Measurements from ENCODE around the gene SMIM24. TPM values are rescaled to one million over a fixed set of nuclear protein-coding genes. Genes with fewer than 3 reads are reported as not detected.

The SMIM24 gene
- total RNA-seq, 6 donors from 2014 or later, result 1.7 TPM; not detected in 5

GRCh38 chr19:3477506-3477905 lies 2.8 kb downstream of the SMIM24 start:
- no peak for TF ChIP-seq EP300 (IDR thresholded peaks at IDR 0.05)
- no peak for TF ChIP-seq POLR2AphosphoS5 (IDR thresholded peaks at IDR 0.05)
- TF ChIP-seq CTCF (IDR thresholded peaks at IDR 0.05), result no peak
- TF ChIP-seq POLR2A (IDR thresholded peaks at IDR 0.05), result no peak
- H3K27ac ChIP-seq, result no peak overlapping the region
- H3K4me3 ChIP-seq, result no peak overlapping the region
- no peak for DNase-seq
- peaks cover 0 to 22% (median 7%) of the 10 kb centered on the region in 4 donors for H3K27me3 ChIP-seq
- no peaks in the 10 kb centered on the region for H3K36me3 ChIP-seq
- ATAC-seq (ENCODE audit: low FRiP score in 2 of 2), result no peak
- no peaks in the 10 kb centered on the region for H3K9me3 ChIP-seq
- H3K4me1 ChIP-seq, result peaks cover 0 to 19% (median 1%) of the 10 kb centered on the region in 4 donors

- no peaks in the 10 kb centered on the region for H3K9me3 ChIP-seq
- 82 to 97% methylated on average over 2 of the region's 2 CpGs for WGBS, 2 donors
- H3K4me3 ChIP-seq, result no peak overlapping the region
- TF ChIP-seq CTCF (IDR thresholded peaks at IDR 0.05) (no peak), EP300 (IDR thresholded peaks at IDR 0.05) (no peak), POLR2A (IDR thresholded peaks at IDR 0.05) (no peak), POLR2AphosphoS5 (IDR thresholded peaks at IDR 0.05) (no peak)
- H3K4me1 ChIP-seq, result peaks cover 0 to 26% (median 6%) of the 10 kb centered on the region in 4 donors
- ATAC-seq (ENCODE audit: low FRiP score in 2 of 2) (no peak), DNase-seq (no peak)
- H3K27me3 ChIP-seq, result peaks cover 0 to 17% (median 7%) of the 10 kb centered on the region in 4 donors
- no peak overlapping the region for H3K27ac ChIP-seq
- no peaks in the 10 kb centered on the region for H3K36me3 ChIP-seq
Measured at GRCh38 chr19:3476830-3477229, 3.5 kb downstream of the SMIM24 start.

GRCh38 chr19:3475449-3475848 lies 4.9 kb downstream of the SMIM24 start:
- no peak overlapping the region for H3K27ac ChIP-seq
- peaks cover 0 to 23% (median 7%) of the 10 kb centered on the region in 4 donors for H3K4me1 ChIP-seq
- ATAC-seq (ENCODE audit: low FRiP score in 2 of 2) (no peak), DNase-seq (no peak)
- H3K36me3 ChIP-seq, result no peaks in the 10 kb centered on the region
- TF ChIP-seq POLR2A (IDR thresholded peaks at IDR 0.05) (no peak), EP300 (IDR thresholded peaks at IDR 0.05) (no peak), CTCF (IDR thresholded peaks at IDR 0.05) (no peak), POLR2AphosphoS5 (IDR thresholded peaks at IDR 0.05) (no peak)
- no peaks in the 10 kb centered on the region for H3K9me3 ChIP-seq
- H3K4me3 ChIP-seq, result no peak overlapping the region
- 78 to 83% methylated on average over 4 of the region's 4 CpGs for WGBS, 2 donors
- peaks cover 0 to 6% (median 3%) of the 10 kb centered on the region in 4 donors for H3K27me3 ChIP-seq

- WGBS, 2 donors, result 66 to 71% methylated on average over 2 of the region's 2 CpGs
- no peaks in the 10 kb centered on the region for H3K36me3 ChIP-seq
- DNase-seq, result no peak
- H3K4me3 ChIP-seq, result no peak overlapping the region
- H3K27me3 ChIP-seq, result peaks cover 0 to 3% (median 0%) of the 10 kb centered on the region in 4 donors
- no peak overlapping the region for H3K27ac ChIP-seq
- peaks cover 0 to 16% (median 7%) of the 10 kb centered on the region in 4 donors for H3K4me1 ChIP-seq
- no peak for ATAC-seq (ENCODE audit: low FRiP score in 2 of 2)
- H3K9me3 ChIP-seq, result no peaks in the 10 kb centered on the region
- TF ChIP-seq CTCF (IDR thresholded peaks at IDR 0.05) (no peak), EP300 (IDR thresholded peaks at IDR 0.05) (no peak), POLR2A (IDR thresholded peaks at IDR 0.05) (no peak), POLR2AphosphoS5 (IDR thresholded peaks at IDR 0.05) (no peak)
Measured at GRCh38 chr19:3474614-3475013, 5.7 kb downstream of the SMIM24 start.

GRCh38 chr19:3474010-3474409 lies 6.3 kb downstream of the SMIM24 start:
- ATAC-seq (ENCODE audit: low FRiP score in 2 of 2) (no peak), DNase-seq (no peak)
- Histone ChIP-seq H3K36me3 (no peaks in the 10 kb centered on the region), H3K4me1 (peaks cover 0 to 16% (median 7%) of the 10 kb centered on the region in 4 donors), H3K27me3 (peaks cover 0 to 3% (median 0%) of the 10 kb centered on the region in 4 donors), H3K27ac (no peak overlapping the region), H3K4me3 (no peak overlapping the region), H3K9me3 (no peaks in the 10 kb centered on the region)
- no peak for TF ChIP-seq POLR2A (IDR thresholded peaks at IDR 0.05)
- WGBS, 2 donors, result 70 to 78% methylated on average over 8 of the region's 8 CpGs
